GM12801 (cell line): ENCODE results near the gene NFIA.

Source experiments
- CTCF ChIP-seq: IDR thresholded peaks from one replicate; pipeline ENCODE4 v1.5.1; 2011; ENCODE audit warnings: control low read depth; ENCODE audit not compliant: insufficient read length; ENCODE audit errors: extremely low read depth

NFIA gene

GRCh38 chr1:61102621-61103020, 20.3 kb downstream of the NFIA start:
- TF ChIP-seq CTCF: no peak

- no peak for TF ChIP-seq CTCF
Observed at GRCh38 chr1:61104220-61104671, 21.9 kb downstream of the NFIA start.

- no peak for TF ChIP-seq CTCF
Observed at GRCh38 chr1:61107638-61108037, 25.3 kb downstream of the NFIA start.

GRCh38 chr1:61109158-61109557, 26.8 kb downstream of the NFIA start:
- TF ChIP-seq CTCF: no peak

- TF ChIP-seq CTCF: no peak
Observed at GRCh38 chr1:61109910-61110309, 27.5 kb downstream of the NFIA start.

- TF ChIP-seq CTCF: no peak
Observed at GRCh38 chr1:61110554-61110953, 28.2 kb downstream of the NFIA start.

- no peak for TF ChIP-seq CTCF
Observed at GRCh38 chr1:61111084-61112004, 29.0 kb downstream of the NFIA start.
